ENCODE results near the gene HCFC2. TPM values are rescaled to one million over a fixed set of nuclear protein-coding genes. Genes with fewer than 3 reads are reported as not detected.

The HCFC2 gene
- polyA plus RNA-seq, 1 of the 3 experiments (the other 2 are of a cell fraction) = 5.2 TPM

DNA sequence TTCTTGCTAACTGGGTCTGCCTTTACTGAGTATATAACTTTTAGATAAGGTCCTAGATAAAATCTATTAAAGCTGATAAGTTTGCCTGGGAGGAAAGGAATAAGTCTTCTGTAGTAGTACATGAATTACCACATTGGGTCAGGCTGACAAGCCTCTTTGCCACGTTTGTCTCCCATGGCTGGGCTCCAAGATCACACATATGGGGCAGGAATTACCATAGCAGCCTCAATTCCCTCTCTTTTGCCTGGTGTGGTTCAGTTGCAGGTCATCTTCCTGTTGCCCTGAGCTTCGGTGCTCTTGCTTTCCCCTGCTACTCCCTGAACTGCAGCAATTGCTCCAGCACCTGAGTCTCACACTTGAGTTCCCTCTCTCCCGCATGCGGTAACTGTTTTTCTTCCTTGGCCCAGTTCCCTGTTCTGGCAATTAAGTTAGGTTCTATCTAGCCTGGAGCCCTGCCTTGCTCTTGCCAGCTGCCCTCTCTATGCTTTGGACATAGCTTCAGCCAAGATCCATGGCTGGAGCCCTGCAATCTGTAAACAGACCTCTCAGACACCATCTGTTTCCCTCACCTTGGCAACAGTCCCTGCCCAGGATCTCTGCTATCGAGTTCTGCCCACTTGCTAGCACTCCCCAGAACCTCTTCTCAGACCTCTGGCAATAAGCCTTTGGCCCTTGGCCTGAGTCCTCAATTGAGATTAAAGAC, 8.5 kb upstream of the HCFC2 start (continued):
- TF ChIP-seq FOXJ3 (CRISPR knock-in tag; IDR thresholded peaks at IDR 0.05) (peak; percentile 93), GATA2 (CRISPR knock-in tag; IDR thresholded peaks at IDR 0.05) (peak; percentile 61), CHD2 (IDR thresholded peaks at IDR 0.05; ENCODE audit: low read length, partially characterized antibody) (peak; percentile 89), RXRA (IDR thresholded peaks at IDR 0.05; ENCODE audit: borderline replicate concordance, low read depth) (no peak), MXI1 (IDR thresholded peaks at IDR 0.05; ENCODE audit: low read depth, low read length) (peak; percentile 52; the same call in 1 of the 2 replicates), TEAD4 (IDR thresholded peaks at IDR 0.05; ENCODE audit: borderline replicate concordance, insufficient read depth) (no peak)

DNA sequence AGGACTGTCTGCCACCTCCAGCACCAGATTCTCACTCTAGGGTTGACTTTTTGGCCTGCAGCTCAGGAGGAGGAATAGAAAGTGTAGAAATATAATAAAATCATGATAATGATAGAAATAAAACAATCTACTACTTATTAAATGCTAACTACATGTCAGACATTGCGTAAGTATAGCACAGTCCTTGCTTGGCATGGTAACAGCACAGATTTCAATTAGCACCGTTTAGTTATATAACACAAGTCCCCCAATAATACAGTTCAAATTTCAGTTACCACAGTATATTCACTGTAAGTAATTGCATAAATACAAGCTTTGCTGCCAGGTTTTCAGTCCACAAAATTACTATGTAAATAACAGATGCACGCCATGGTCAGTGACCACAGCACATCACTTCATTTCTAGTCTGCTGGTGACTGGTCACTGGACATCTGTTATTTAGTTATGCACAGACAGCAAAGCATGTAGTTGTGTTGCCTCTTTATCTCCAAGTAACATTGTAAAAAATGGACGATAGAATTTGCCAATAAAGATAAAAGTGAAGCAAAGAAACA, 7.8 kb upstream of the HCFC2 start:
- peaks cover 0 to 24% of the 10 kb centered on the region in 2 experiments; a peak in 2 of 4 replicates for H3K4me1 ChIP-seq (ENCODE audit: control insufficient read depth in 1 of 2, insufficient read depth in 2 of 2, low read depth in 1 of 2, low read length in 1 of 2)
- H3K9ac ChIP-seq = no peak overlapping the region
- H3K9me2 ChIP-seq = no peaks in the 10 kb centered on the region
- CTCF ChIA-PET = interaction anchor here (0.7 to 2.2 kb wide), 4 partner anchors 8 to 55 kb away, joined by 3 to 12 read pairs (median 5); partner anchors contain the start of gene HCFC2
- no peak overlapping the region for H3K4me3 ChIP-seq (ENCODE audit: low read depth in 2 of 2, low read length in 1 of 2)
- no peaks in the 10 kb centered on the region for H3K27me3 ChIP-seq (ENCODE audit: insufficient read depth)
- no peaks in the 10 kb centered on the region for H3K9me3 ChIP-seq
- H2AFZ ChIP-seq (ENCODE audit: low read depth) = no peak overlapping the region
- TF ChIP-seq MXI1 (IDR thresholded peaks at IDR 0.05; ENCODE audit: low read depth, low read length) (no peak), RAD21 (IDR thresholded peaks at IDR 0.05; ENCODE audit: low read length) (no peak), FOXJ3 (CRISPR knock-in tag; IDR thresholded peaks at IDR 0.05) (no peak), EZH2phosphoT487 (IDR thresholded peaks at IDR 0.05; ENCODE audit: borderline replicate concordance, low read depth) (no peak), CHD2 (IDR thresholded peaks at IDR 0.05; ENCODE audit: low read length, partially characterized antibody) (no peak), POLR2AphosphoS5 (IDR thresholded peaks at IDR 0.05; ENCODE audit: low read depth, low read length) (no peak), TEAD4 (IDR thresholded peaks at IDR 0.05; ENCODE audit: borderline replicate concordance, insufficient read depth) (no peak), ELF1 (IDR thresholded peaks at IDR 0.05) (no peak), RFX5 (IDR thresholded peaks at IDR 0.05; ENCODE audit: low read length) (no peak), RCOR1 (IDR thresholded peaks at IDR 0.05; ENCODE audit: low read length) (no peak), SIN3A (IDR thresholded peaks at IDR 0.05; ENCODE audit: borderline replicate concordance, low read depth, low read length) (no peak), JUND (IDR thresholded peaks at IDR 0.05) (no peak), YY1 (IDR thresholded peaks at IDR 0.05; ENCODE audit: low read depth) (no peak), TAF1 (IDR thresholded peaks at IDR 0.05; ENCODE audit: borderline replicate concordance, low read depth, low read length) (no peak)
- TF ChIP-seq, protein P1, sequence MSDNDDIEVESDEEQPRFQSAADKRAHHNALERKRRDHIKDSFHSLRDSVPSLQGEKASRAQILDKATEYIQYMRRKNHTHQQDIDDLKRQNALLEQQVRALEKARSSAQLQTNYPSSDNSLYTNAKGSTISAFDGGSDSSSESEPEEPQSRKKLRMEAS (IDR thresholded peaks at IDR 0.05; ENCODE audit: low read depth) = no peak
- TF ChIP-seq, protein P2, sequence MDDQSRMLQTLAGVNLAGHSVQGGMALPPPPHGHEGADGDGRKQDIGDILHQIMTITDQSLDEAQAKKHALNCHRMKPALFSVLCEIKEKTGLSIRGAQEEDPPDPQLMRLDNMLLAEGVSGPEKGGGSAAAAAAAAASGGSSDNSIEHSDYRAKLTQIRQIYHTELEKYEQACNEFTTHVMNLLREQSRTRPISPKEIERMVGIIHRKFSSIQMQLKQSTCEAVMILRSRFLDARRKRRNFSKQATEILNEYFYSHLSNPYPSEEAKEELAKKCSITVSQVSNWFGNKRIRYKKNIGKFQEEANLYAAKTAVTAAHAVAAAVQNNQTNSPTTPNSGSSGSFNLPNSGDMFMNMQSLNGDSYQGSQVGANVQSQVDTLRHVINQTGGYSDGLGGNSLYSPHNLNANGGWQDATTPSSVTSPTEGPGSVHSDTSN (IDR thresholded peaks at IDR 0.05) = no peak
- TF ChIP-seq, protein P3, sequence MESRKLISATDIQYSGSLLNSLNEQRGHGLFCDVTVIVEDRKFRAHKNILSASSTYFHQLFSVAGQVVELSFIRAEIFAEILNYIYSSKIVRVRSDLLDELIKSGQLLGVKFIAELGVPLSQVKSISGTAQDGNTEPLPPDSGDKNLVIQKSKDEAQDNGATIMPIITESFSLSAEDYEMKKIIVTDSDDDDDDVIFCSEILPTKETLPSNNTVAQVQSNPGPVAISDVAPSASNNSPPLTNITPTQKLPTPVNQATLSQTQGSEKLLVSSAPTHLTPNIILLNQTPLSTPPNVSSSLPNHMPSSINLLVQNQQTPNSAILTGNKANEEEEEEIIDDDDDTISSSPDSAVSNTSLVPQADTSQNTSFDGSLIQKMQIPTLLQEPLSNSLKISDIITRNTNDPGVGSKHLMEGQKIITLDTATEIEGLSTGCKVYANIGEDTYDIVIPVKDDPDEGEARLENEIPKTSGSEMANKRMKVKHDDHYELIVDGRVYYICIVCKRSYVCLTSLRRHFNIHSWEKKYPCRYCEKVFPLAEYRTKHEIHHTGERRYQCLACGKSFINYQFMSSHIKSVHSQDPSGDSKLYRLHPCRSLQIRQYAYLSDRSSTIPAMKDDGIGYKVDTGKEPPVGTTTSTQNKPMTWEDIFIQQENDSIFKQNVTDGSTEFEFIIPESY (IDR thresholded peaks at IDR 0.05; ENCODE audit: borderline replicate concordance, low read depth) = no peak
- TF ChIP-seq, protein P4, sequence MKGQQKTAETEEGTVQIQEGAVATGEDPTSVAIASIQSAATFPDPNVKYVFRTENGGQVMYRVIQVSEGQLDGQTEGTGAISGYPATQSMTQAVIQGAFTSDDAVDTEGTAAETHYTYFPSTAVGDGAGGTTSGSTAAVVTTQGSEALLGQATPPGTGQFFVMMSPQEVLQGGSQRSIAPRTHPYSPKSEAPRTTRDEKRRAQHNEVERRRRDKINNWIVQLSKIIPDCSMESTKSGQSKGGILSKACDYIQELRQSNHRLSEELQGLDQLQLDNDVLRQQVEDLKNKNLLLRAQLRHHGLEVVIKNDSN (IDR thresholded peaks at IDR 0.05; ENCODE audit: borderline replicate concordance, low read depth) = no peak
- TF ChIP-seq, protein P5, sequence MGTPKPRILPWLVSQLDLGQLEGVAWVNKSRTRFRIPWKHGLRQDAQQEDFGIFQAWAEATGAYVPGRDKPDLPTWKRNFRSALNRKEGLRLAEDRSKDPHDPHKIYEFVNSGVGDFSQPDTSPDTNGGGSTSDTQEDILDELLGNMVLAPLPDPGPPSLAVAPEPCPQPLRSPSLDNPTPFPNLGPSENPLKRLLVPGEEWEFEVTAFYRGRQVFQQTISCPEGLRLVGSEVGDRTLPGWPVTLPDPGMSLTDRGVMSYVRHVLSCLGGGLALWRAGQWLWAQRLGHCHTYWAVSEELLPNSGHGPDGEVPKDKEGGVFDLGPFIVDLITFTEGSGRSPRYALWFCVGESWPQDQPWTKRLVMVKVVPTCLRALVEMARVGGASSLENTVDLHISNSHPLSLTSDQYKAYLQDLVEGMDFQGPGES (IDR thresholded peaks at IDR 0.05; ENCODE audit: low read depth, low read length) = no peak
- TF ChIP-seq, protein P6, sequence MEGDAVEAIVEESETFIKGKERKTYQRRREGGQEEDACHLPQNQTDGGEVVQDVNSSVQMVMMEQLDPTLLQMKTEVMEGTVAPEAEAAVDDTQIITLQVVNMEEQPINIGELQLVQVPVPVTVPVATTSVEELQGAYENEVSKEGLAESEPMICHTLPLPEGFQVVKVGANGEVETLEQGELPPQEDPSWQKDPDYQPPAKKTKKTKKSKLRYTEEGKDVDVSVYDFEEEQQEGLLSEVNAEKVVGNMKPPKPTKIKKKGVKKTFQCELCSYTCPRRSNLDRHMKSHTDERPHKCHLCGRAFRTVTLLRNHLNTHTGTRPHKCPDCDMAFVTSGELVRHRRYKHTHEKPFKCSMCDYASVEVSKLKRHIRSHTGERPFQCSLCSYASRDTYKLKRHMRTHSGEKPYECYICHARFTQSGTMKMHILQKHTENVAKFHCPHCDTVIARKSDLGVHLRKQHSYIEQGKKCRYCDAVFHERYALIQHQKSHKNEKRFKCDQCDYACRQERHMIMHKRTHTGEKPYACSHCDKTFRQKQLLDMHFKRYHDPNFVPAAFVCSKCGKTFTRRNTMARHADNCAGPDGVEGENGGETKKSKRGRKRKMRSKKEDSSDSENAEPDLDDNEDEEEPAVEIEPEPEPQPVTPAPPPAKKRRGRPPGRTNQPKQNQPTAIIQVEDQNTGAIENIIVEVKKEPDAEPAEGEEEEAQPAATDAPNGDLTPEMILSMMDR (IDR thresholded peaks at IDR 0.05) = no peak
- no peak for DNase-seq
- POLR2A ChIA-PET = interaction anchor here (1.2 to 1.6 kb wide), 2 partner anchors 8 to 91 kb away, joined by 3 to 12 read pairs; partner anchors contain the start of gene TDG
- H3K27ac ChIP-seq (ENCODE audit: low read depth in 2 of 2, low read length in 1 of 2) = peak overlapping the region in 1 of 2 experiments; percentile 92; a peak in 2 of 4 replicates
- no peaks in the 10 kb centered on the region for H3K79me2 ChIP-seq (ENCODE audit: insufficient read depth)
- no peaks in the 10 kb centered on the region for H3K36me3 ChIP-seq (replicated peaks in 1 of 2; ENCODE audit: control insufficient read depth in 1 of 2, insufficient read depth in 2 of 2, low read length in 1 of 2)
- no peak overlapping the region for H3K4me2 ChIP-seq
- no peaks in the 10 kb centered on the region for H4K20me1 ChIP-seq (ENCODE audit: insufficient read depth)
- WGBS (ENCODE audit: low lambda C conversion rate) = 56% methylated on average over 4 of the region's 4 CpGs
- peaks cover under 1% of the 10 kb centered on the region for H3F3A ChIP-seq (replicated peaks; ENCODE audit: insufficient read depth)
